A673 (cell line): ENCODE results near the gene FLNC.

ENCODE experiments used
- CTCF ChIP-seq: fragments of 300-800, 200-600 bp; sonication (generic); conservative IDR thresholded peaks from 2 replicates; pipeline ENCODE4 v1.5.1; 2017; ENCODE audit warnings: low read depth, mild to moderate bottlenecking, antibody characterized with exemption, low read length, moderate library complexity, mixed read lengths
- EZH2 ChIP-seq: fragments of 200-600 bp; sonication (generic); IDR thresholded peaks from 2 replicates; pipeline ENCODE4 v1.6.1; 2017; ENCODE audit warnings: borderline replicate concordance, low read depth, mild to moderate bottlenecking, mixed read lengths, antibody characterized with exemption, low read length; ENCODE audit not compliant: poor library complexity, severe bottlenecking

- no peak for TF ChIP-seq CTCF
- TF ChIP-seq EZH2: no peak
Observed at GRCh38 chr7:128793181-128793547, 37.0 kb upstream of the FLNC start.
